WTC11 (cell line): ENCODE data around the gene FAM13A.

ENCODE experiments used
- CREM ChIP-seq: sonication (generic); formaldehyde crosslinking; IDR thresholded peaks from 2 replicates; pipeline ENCODE4 v1.8.1; 2022; ENCODE audit warnings: mild to moderate bottlenecking, missing genetic modification reagents, moderate library complexity
- ERG ChIP-seq: fragments of 250-450 bp; sonication (Bioruptor Pico); IDR thresholded peaks from 2 replicates; pipeline ENCODE4 v1.8.0; 2021; ENCODE audit warnings: mild to moderate bottlenecking
- KAT7 ChIP-seq: sonication (generic); formaldehyde crosslinking; IDR thresholded peaks from 2 replicates; pipeline ENCODE4 v1.8.1; 2023; ENCODE audit warnings: missing genetic modification reagents, mild to moderate bottlenecking, borderline replicate concordance
- MYBL2 ChIP-seq: sonication (generic); formaldehyde crosslinking; IDR thresholded peaks from 2 replicates; pipeline ENCODE4 v1.8.1; 2023; ENCODE audit warnings: mild to moderate bottlenecking, moderate library complexity, missing genetic modification reagents
- NFYB ChIP-seq: sonication (generic); formaldehyde crosslinking; conservative IDR thresholded peaks from 2 replicates; pipeline ENCODE4 v1.8.0; 2022; ENCODE audit warnings: low read depth, missing genetic modification reagents
- SOX15 ChIP-seq: fragments of 250-450 bp; sonication (Bioruptor Pico); IDR thresholded peaks from 2 replicates; pipeline ENCODE4 v1.9.0; 2021; ENCODE audit warnings: mild to moderate bottlenecking
- TEAD1 ChIP-seq: sonication (generic); formaldehyde crosslinking; IDR thresholded peaks from 2 replicates; pipeline ENCODE4 v1.8.0; 2022; ENCODE audit warnings: mild to moderate bottlenecking, missing genetic modification reagents
- ZNF263 ChIP-seq: sonication (generic); formaldehyde crosslinking; IDR thresholded peaks from 2 replicates; pipeline ENCODE4 v1.8.1; 2022; ENCODE audit warnings: low read depth, mild to moderate bottlenecking, moderate library complexity, missing genetic modification reagents
- ZNF423 ChIP-seq: fragments of 250-450 bp; sonication (Bioruptor Pico); IDR thresholded peaks from 2 replicates; pipeline ENCODE4 v2.1.2; 2022; ENCODE audit warnings: mild to moderate bottlenecking, moderate library complexity
- TF ChIP-seq, protein P1 (sequence below): fragments of 200-600 bp; IDR thresholded peaks from 2 replicates; pipeline ENCODE4 v1.8.0; 2022; ENCODE audit warnings: antibody characterized with exemption
- TF ChIP-seq, protein P2 (sequence below): sonication (generic); formaldehyde crosslinking; IDR thresholded peaks from 2 replicates; pipeline ENCODE4 v1.8.0; 2022; ENCODE audit warnings: mild to moderate bottlenecking, missing genetic modification reagents

DNA sequence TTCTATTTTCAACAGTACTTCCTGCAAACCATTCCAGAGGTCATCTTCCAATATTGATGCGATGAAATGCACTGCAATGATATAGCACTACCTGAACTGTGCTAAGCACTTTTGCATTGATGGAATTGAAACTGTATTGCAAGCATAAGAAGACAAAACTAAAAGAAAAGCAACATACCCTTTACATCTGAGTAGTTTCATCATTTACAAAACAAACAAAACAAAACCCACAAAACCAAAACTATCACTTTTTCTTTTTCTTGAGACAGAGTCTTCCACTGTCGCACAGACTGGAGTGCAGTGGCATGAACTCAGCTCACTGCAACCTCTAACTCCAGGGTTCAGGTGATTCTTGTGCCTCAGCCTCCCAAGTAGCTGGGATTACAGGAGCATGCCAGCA lies 239.2 kb downstream of the FAM13A start:
- TF ChIP-seq ZNF263 (CRISPR knock-in tag) (no peak), ERG (CRISPR knock-in tag) (no peak), TEAD1 (CRISPR knock-in tag) (no peak), ZNF423 (CRISPR knock-in tag) (no peak), KAT7 (CRISPR knock-in tag) (no peak), CREM (CRISPR knock-in tag) (no peak), NFYB (CRISPR knock-in tag) (no peak), MYBL2 (CRISPR knock-in tag) (no peak), SOX15 (CRISPR knock-in tag) (no peak)
- TF ChIP-seq, protein P1, sequence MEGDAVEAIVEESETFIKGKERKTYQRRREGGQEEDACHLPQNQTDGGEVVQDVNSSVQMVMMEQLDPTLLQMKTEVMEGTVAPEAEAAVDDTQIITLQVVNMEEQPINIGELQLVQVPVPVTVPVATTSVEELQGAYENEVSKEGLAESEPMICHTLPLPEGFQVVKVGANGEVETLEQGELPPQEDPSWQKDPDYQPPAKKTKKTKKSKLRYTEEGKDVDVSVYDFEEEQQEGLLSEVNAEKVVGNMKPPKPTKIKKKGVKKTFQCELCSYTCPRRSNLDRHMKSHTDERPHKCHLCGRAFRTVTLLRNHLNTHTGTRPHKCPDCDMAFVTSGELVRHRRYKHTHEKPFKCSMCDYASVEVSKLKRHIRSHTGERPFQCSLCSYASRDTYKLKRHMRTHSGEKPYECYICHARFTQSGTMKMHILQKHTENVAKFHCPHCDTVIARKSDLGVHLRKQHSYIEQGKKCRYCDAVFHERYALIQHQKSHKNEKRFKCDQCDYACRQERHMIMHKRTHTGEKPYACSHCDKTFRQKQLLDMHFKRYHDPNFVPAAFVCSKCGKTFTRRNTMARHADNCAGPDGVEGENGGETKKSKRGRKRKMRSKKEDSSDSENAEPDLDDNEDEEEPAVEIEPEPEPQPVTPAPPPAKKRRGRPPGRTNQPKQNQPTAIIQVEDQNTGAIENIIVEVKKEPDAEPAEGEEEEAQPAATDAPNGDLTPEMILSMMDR: no peak
- TF ChIP-seq, protein P2, sequence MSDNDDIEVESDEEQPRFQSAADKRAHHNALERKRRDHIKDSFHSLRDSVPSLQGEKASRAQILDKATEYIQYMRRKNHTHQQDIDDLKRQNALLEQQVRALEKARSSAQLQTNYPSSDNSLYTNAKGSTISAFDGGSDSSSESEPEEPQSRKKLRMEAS (CRISPR knock-in tag): no peak
